IPS DF 19.7 (cell line): ENCODE measurements around the gene AOPEP.
"Not testable (repeated sequence)": the region's sequence is repeated elsewhere in the genome, so short reads cannot be mapped to it uniquely, and the experiment has no call there.

ENCODE experiments used
- DNase-seq: peaks from one replicate; pipeline ENCODE4 v3.0.0-alpha.2; 2013; ENCODE audit warnings: low read depth, low spot score

The AOPEP gene

DNA sequence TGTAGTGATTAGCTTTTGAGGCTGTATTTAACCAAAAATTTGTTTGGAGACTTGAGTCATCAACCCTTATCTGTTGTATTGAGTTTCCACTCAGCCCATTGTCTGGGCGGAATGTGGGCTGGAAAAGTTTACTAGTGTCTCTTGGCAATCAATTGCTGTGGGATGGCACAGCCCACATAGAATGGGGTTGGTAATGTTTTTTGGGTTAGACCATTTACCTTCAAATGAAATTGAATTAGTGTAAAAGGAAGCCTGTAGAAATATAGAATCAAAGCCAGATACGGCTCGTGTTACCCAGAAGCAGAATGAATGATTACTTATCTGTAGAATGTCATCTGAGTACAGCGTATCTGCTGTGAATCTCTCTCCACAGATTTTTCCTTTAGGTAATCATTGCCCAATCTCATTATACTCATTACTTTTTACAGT, 142.9 kb downstream of the AOPEP start:
- DNase-seq: no peak

DNA sequence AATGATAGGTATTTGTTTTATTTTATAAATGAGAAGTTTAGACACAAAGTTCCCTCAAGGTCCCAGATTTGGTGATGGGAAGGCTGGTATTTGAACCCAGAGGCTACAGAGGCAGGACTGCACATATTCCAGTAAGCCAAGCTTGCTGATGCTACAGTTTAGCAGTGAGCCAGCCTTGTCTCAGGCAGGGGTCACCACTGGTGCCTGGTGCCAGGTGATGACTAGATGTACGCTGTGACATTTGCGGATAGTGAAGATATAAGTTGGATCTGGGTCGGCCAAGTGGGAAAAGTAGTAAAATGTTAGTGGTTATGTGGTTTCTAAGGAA, 143.9 kb downstream of the AOPEP start:
- DNase-seq: no peak

DNA sequence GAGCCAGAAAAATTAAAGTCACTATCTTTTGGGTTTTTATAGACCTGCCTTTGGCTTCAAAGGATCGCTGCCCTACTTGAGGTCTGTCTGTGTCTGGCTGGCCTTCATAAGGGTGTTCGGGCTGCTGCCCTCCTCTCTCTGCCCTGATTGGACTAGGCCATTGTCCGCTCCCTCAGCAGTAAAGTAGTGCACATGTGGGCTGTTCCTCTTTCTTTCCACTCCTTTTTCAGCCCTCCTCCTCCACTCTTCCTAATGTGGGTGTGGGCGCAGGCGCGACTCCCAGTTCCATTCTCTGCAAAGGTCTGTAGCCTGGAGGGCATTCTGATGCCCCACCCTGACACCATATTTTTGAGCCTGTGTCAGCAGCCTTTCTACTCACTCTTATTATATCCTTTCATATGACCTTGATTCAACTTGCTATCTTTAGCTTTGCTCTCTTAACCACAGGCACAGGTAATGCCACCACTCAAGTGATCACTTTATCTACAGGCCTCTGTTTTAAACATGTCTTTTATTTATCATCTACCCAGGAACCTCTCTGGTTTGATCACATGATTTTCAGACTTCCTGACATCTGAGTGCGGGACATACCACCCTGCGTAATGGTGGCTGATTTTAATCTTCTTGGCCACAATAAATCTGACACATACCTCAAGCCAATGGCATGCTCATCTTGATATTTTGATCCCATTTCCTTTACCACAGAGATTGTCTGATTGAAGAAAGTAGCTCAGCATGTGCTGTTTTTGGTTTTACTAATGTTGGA, 144.5 kb downstream of the AOPEP start:
- no peak for DNase-seq

DNA sequence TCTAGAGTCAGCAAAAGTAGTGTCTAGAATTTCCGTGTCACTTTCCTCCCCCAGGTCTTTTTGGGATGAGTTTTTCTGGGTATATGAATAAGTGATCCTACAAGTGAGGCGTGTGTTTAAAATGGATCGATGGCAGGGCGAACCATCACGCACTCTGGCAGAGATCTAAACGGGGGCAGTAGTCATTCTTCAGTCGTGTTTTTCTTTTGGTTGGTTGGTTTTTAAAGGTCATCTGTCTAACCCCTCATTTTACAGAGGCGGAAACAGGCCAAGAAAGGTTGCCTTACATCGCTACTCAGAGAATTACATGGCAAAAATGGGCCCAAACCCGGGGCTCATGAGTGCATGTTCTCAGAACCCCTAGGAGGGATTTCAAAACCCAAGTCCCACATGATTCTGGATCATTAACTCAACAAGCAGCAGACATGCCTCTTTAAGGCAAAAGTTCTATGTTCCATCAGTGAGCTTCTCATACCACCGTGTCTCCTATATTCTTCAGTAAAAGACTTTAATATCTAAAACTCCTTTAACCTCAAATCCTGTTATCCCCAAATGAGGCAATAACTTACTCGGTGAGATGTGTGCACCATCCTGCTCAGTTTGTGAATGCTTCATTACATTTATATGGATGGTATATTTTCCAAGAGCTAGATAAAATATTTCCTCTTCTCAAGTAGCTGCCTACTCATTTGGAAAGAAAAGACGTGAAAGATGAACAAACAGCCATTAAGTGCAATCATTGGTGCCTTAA, 145.8 kb downstream of the AOPEP start:
- DNase-seq: no peak

DNA sequence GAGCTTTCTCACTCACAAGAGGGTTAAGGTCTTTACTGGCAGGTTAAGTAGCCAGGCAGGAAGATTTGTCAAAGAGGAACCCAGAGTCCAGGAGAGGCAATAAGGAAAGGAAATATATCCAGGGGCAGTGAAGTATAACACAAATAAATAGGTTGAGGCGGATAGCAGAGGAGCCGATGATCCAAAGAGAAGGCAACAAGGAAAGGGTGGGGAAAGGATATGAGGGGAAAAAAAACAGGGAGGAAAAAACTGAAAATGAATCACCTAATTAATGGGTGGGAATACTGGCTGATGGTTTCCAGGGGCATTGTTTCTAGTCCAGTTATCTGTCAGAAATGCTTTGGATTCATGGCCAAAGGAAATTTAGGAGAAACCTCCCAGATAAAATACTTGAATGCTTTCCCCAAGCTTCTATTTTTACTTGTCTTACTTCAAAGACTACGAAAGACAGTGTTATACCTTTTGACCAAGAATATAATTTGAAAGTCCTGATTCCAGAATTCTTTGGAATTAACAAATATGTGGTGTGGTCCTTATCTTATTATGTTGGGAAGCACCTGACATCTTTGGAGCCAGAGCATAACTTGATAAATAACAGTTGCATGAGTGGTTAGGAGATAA, 146.5 kb downstream of the AOPEP start:
- no peak for DNase-seq

DNA sequence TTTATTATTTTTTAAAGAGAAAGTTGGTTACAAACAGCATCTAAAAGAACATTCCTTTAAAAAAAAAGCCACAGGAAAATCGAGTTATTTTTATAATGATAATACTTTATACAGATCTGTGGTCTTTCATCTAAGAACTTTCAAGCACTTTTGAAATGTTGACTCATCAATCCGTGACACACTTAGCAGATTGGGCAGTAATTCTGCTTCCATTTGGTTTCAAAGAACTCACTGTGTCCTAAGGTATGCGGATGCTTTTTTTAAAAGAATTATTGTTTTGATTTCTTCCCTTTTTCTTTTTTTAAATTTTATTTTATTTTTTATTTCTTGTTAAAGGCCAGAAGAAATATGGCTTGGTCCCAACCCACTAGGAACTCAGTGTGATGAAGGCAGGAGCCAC, 147.8 kb downstream of the AOPEP start:
- DNase-seq: no peak

DNA sequence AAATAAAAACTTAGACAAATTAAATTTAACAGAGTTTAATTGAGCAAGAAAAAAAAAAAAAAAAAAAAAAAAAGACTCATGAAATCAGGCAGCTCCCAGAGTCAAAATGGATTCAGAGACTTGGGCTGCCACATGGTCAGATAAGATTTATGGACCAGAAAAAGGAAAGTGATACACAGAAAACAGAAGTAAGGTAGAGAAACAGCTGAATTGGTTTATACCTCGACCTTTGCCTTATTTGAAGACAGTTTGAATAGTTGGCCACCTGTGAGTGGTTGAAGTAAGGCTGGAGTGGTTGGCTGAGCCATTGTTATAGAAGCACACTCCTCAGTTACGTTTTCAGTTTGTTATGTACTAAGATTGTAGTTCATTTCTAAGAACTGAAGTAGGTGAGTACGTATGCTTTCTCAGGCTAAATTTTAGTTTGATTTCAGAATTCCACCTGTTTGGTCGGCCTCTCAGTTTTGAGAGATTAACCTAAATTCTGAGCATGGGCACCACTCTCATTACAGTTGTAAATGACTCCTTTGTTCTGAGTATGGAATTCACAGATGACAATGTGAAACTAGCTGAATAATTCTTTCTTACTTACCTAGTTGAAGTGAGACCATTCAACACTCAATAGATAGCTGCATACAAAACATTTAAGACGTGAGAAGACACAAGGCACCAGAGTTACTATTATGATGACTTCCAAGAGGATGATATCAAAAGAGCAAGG, 149.0 kb downstream of the AOPEP start:
- DNase-seq: no peak

DNA sequence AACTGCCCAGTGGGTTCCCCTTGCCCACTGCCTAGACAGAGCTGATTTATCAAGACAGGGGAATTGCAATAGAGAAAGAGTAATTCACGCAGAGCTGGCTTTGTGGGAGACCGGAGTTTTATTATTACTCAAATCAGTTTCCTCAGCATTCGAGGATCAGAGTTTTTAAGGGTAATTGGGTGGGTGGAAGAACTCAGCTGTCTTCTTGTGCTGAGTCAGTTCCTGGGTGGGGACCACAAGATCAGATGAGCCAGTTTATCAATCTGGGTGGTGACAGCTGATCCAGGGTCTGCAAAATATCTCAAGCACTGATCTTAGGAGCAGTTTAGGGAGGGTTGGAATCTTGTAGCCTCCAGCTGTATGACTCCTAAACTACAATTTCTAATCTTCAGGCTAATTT, 152.3 kb downstream of the AOPEP start:
- not testable (repeated sequence) for DNase-seq

DNA sequence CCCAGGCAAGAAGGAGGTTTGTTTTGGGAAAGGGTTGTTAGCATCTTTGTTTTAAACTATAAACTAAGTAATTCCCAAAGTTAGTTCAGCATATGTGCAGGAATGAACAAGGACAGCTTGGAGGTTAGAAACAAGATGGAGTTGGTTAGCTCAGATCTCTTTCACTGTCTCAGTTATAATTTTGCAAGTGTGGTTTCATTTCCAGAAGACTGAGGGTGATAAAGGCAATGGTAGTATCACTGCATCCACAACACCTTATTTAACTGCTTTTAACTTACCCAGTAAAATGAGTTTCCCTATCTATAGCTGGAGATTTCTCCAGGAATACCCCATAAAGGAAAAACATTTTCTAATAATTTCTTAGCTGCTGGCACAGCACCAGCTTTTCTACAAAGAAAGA, 152.7 kb downstream of the AOPEP start:
- no peak for DNase-seq

DNA sequence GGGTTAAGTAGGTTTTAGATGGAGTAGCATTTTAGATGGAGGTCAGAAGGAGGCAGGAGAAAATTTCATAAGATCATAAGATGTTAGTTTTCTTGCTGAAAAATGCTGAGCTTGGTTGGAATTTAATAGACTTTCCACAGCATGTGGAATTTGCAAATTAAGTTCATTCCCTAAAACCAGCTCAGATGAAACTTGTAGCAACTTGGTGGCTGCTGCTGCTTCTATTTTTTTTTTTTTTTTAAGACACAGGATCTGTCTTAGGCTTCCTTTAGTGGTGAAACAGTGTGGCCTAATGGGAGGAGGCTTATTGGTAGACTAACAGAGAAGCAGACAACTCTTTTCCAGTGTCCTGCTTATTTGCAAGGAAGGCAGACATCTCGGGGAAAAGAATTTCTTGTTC, 154.5 kb downstream of the AOPEP start:
- no peak for DNase-seq

DNA sequence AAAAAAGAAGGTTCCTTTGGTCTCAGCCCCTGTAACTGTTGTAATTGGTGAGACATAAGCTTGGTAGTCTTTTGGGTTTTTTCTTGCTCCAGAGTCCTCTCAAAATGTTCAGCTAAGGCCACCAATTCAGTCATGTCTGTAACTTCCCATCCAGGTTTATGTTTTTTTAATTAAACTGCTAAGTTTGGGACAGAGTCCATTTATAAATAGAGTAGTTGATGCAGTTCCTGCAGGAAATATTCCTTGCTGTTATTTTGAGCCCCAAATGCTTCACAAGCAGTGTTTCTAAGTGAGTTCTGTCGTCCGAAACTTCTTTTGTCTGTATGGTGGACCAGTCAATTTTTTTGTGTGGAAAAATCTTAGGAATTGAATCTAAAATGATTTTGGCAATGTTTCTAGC, 155.0 kb downstream of the AOPEP start:
- DNase-seq: no peak

DNA sequence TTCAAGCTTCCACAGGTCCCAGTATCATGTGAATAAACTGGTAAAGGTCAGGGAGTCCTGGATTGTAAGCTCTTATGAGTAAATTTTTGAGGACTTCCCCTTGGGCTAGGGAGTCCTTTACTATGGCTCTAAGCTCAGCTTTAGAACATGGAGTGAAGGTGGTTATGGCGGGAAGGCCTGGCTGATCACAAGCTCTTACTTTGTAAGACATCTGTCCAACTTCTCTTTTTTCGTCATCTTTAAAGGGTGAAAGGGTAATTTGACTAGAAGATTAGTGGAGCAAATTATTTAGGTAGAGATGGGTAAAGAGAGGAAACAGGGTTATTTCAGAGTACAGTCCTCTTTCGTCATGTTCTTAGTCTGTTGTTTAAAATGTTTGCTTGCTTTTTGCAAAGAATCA, 155.4 kb downstream of the AOPEP start:
- no peak for DNase-seq

DNA sequence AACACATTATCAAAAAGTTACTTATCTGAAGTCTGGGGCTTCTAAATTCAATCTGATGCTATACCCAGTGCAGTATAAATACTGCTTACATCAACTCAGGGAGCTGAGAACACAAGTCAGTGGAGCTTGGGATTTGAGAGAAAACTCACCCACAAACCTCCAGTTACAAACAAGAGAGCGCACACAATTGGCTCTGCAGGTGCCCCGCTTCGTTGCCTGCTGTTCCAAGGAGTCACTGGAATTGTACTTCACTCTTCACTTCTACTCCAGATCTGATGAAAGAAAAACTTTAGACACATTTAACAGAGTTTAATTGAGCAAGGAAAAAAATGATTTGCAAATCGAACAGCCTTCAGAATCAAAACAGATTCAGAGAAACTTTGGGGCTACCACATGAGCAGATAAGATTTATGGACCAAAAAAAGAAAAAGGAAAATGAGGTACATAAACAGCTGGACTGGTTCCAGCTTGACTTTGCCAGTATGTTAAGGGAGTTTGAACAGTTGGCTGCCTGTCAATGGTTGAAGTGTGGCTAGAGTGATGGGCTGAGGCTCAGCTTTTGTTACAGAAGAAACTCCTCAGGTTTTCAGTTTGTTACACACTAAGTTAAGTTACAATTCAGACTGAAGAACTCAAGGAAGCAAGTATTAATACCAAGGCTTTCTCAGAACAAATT, 156.6 kb downstream of the AOPEP start:
- no peak for DNase-seq

DNA sequence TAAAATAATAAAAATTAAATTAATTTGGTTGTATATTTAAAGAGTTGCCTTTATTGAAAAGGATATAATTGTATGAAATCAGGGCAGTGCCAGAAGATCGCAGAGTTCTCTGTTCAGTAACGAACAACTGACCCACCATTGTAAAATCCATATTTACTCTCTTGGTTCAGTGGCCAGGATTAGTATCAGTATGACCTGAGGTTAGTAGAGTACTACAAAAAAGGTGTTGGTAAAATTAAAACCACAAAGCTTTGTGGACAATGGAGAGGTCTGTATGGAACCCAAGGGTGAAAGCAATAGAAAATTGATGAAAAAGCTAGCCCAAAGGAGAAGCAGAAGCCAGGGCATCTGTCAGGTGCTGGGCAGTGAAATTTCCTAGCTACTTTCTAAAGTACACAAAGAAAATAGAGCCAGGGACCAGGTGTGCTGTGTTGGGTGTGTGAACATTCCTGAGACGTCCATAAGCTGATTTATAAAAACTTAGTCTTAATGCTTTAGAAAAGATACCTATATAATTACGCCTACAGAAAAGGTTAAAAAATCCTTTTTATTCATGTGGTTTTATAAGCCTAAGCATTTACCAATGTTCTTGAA, 159.5 kb downstream of the AOPEP start:
- no peak for DNase-seq

DNA sequence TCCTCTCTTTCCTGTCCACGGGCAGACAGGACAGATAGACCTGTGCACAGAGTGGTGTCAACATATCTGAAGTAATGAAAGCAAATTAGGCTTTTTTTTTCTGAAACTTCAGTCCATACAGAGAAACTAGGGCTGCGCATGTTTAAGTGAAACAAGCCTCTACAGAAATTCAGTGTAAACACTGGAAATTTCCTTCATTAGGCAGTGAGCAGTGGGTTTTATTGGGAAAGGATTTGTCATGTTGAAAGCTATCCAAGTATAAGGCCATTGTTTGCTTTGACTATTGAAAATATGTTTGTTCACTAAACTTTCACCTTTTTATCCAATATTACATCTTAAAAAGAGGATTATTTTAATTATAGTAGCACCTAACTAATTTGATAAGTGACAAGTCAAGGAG, 161.2 kb downstream of the AOPEP start:
- no peak for DNase-seq

DNA sequence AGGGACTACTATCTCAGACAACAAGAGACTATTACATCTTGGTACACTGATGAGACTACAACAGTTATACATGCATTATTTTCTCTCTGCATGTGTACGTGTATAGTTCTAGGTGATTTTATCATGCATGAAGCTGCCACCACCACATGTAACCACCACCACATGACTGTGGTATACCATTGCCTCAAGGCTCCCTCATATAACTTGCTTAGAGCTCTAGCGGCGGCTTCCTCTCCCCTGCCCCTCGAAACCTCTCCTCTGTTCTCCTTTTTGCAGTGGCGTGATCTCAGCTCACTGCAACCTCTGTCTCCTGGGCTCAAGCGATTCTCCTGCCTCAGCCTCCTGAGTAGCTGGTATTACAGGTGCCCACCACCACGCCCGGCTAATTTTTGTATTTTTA, 162.3 kb downstream of the AOPEP start:
- DNase-seq: no peak

DNA sequence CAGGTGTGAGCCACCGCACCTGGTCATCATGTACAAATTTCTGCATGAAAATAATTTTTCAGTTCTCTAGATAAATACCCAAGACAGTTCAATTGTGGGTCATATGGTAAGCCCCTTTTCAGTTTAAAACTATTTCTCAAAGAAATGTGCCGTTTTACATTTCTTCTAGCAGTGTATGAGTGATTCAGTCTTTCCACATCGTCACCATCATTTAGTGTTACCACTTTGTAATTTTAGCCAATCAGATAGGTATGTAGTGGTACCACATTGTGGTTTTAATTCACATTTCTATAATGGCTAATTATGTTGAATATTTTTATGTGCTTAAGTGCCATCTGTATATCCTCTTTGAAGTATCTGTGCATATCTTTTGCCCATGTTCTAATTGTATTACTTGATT, 163.1 kb downstream of the AOPEP start:
- no peak for DNase-seq

DNA sequence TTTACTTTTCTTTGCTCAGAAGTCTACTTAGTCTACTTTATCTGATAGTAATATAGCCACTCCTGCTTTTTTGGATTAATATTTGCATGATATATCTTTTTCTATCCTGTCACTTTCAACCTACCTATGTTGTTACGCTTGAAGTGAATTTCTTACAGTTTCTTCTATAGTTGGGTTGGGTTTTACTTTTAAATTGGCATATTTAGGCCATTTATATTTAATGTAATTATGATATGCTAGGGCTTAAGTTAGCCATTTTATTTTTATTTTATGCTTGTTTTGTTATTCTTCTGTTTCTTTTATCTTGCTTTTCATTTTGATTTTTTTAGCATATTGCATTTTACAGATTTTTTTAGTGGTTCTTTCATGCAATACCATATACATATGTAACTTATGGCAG, 164.7 kb downstream of the AOPEP start:
- no peak for DNase-seq

DNA sequence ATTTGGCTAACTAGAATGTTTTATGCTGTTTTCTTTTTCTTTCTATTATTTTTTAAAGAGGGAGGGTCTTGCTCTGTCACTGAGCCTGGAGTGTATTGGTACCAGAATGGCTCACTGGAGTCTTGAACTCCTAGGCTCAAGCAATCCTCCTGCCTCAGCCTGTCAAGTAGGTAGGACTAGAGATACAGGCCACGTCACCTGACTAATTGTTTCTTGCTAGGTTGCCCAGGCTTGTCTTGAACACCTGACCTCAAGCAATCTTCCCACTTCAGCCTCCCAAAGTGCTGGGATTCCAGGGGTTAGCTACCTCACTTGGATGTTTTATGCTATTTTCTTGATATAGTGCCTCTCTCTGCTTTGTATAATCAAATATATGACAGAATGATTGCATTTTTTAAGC, 166.2 kb downstream of the AOPEP start:
- no peak for DNase-seq

DNA sequence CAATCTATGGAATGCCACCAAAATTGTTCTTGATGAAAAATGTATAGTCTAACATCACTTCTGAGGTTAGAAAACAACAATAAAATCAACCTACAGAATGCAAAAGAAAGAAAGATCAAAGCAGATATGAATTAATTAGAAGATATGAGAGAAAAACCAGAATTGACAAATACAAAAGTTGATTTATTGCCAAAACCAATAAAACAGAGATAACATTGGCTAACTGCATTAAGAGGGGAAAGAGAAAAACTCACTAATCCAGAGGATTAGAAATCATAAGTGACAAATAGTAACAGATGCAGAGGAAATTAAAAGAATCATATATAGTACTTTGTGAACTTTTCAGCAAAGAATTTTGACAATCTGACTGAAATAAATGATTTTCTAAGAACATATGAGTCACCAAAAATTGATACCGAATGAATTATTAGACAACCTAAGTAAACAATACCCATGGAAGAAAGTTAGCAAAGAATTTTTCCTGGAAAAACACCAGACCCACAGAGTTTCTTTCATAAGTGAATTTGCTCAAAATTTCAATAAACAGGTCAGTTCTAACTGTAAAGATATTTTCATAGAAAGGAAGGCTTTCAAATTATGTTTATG, 167.7 kb downstream of the AOPEP start:
- DNase-seq: no peak

DNA sequence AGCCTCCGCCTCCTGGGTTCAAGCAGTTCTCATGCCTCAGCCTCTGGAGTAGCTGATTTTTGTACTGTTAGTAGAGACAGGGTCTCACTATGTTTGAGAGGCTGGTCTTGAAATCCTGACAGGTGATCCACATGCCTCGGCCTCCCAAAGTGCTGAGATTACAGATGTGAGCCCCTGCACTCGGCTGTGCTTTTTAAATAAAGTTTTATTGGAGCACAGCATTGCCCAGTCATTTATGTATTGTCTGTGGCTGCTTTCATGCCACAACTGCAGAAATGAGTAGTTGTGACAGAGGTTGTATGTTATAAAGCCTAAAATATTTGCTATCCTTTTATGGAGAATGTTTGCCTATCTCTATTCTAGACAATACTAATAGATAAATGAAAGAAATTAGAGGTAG, 169.2 kb downstream of the AOPEP start:
- no peak for DNase-seq
